ENCODE data around the gene HMG20B. TPM values are rescaled to one million over a fixed set of nuclear protein-coding genes. Genes with fewer than 3 reads are reported as not detected.

Gene HMG20B
- total RNA-seq, 1 experiment from 2014 or later = 115 TPM

DNA sequence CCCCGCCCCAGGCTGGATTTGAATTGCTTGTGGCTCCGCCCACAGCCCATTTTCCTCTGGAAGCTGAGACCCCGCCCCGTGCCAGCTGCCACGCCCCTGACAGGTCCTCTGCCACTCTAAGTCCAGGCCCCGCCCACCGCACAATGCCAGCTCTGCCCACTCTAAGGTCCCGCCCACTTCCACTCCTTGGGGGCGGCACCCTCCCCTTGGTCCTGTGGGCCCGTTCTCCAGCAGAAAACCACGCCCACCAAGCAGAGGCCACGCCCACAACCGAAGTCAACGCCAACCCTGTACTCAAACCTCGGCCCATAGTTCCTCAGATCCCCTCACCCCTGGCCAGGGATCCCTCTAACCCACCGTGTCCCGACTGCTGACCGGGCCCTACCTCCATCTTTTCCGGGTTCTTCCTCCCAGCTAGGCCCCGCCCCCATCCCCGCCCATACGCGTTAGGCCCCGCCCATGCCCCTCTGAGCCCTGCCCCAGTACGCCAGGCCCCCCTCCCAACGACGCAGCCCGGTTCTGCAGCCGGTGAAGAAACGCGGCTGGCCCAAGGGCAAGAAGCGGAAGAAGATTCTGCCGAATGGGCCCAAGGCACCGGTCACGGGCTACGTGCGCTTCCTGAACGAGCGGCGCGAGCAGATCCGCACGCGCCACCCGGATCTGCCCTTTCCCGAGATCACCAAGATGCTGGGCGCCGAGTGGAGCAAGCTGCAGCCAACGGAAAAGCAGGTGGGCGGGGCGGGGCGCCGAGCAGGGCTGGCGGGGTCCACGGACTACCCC is 1.3 kb downstream of the HMG20B start:
- no peaks in the 10 kb centered on the region; the same call in 1 of the 2 replicates for H3F3A ChIP-seq (ENCODE audit: insufficient read depth, low read depth)
- no peaks in the 10 kb centered on the region for H3K36me3 ChIP-seq (ENCODE audit: low read depth)
- H3K4me1 ChIP-seq (replicated peaks; ENCODE audit: insufficient read depth) = peaks cover 6% of the 10 kb centered on the region; the same call in 1 of the 2 replicates
- H3K4me2 ChIP-seq = peak overlapping the region; percentile 79
- intact Hi-C loops (cut with micrococcal nuclease; ENCODE audit: unreplicated experiment) = no loop called here
- H3K4me3 ChIP-seq = peak overlapping the region; percentile 85; the same call in 1 of the 2 replicates
- peak; percentile 83 to 91 for DNase-seq
- POLR2A ChIA-PET (ENCODE audit: unreplicated experiment) = interaction anchor here (0.5 to 0.6 kb wide), 2 partner anchors 16 to 17 kb away, joined by 3 to 9 read pairs; no protein-coding TSS in a partner anchor
- H3K9me3 ChIP-seq (ENCODE audit: insufficient read depth, low read depth) = no peaks in the 10 kb centered on the region
- H4K20me1 ChIP-seq (ENCODE audit: insufficient read depth) = peaks cover 10% of the 10 kb centered on the region
- CTCF ChIA-PET = interaction anchor here (0.5 kb wide), 1 partner anchor 414 kb away, joined by 7 read pairs; no protein-coding TSS in a partner anchor
- no peak overlapping the region for H2AFZ ChIP-seq
- no peak for TF ChIP-seq EZH2 (IDR thresholded peaks at IDR 0.05; ENCODE audit: low read depth)
- TF ChIP-seq, protein P1, sequence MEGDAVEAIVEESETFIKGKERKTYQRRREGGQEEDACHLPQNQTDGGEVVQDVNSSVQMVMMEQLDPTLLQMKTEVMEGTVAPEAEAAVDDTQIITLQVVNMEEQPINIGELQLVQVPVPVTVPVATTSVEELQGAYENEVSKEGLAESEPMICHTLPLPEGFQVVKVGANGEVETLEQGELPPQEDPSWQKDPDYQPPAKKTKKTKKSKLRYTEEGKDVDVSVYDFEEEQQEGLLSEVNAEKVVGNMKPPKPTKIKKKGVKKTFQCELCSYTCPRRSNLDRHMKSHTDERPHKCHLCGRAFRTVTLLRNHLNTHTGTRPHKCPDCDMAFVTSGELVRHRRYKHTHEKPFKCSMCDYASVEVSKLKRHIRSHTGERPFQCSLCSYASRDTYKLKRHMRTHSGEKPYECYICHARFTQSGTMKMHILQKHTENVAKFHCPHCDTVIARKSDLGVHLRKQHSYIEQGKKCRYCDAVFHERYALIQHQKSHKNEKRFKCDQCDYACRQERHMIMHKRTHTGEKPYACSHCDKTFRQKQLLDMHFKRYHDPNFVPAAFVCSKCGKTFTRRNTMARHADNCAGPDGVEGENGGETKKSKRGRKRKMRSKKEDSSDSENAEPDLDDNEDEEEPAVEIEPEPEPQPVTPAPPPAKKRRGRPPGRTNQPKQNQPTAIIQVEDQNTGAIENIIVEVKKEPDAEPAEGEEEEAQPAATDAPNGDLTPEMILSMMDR (conservative IDR thresholded peaks at IDR 0.05) = no peak
- no peaks in the 10 kb centered on the region for H3K27me3 ChIP-seq (ENCODE audit: insufficient read depth, low read depth)
- peaks cover 6% of the 10 kb centered on the region for H3K79me2 ChIP-seq (ENCODE audit: low read depth)
- H3K27ac ChIP-seq = no peak overlapping the region
- BruUV-seq (replicated peaks) = no TSS peak
- H3K9me2 ChIP-seq (ENCODE audit: insufficient read depth) = no peaks in the 10 kb centered on the region

DNA sequence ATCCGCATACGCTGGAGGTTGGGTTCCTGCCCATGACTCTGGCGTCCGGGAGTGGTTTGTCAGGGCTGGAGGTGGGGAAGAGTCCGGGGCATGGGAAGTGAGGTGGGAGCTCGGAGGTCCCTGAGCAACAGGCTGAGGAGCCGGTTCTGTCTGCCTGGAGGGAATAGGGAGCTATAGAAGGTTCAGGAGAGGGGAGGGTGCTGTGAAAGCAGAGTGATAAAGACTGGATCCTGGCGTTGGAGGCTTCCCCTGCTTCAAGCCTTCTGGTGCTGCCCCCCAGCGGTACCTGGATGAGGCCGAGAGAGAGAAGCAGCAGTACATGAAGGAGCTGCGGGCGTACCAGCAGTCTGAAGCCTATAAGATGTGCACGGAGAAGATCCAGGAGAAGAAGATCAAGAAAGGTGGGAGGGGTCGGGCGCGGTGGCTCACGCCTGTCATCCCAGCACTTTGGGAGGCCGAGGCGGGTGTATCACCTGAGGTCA is 2.6 kb downstream of the HMG20B start:
- no TSS peak for BruUV-seq (replicated peaks)
- Histone ChIP-seq H3K4me3 (no peak overlapping the region), H3K27ac (no peak overlapping the region), H3K27me3 (ENCODE audit: insufficient read depth, low read depth) (no peaks in the 10 kb centered on the region), H3K36me3 (ENCODE audit: low read depth) (no peaks in the 10 kb centered on the region), H4K20me1 (ENCODE audit: insufficient read depth) (peaks cover 10% of the 10 kb centered on the region), H3K9me2 (ENCODE audit: insufficient read depth) (no peaks in the 10 kb centered on the region), H3K4me1 (replicated peaks; ENCODE audit: insufficient read depth) (peaks cover 6% of the 10 kb centered on the region; the same call in 1 of the 2 replicates), H3F3A (ENCODE audit: insufficient read depth, low read depth) (peaks cover 8% of the 10 kb centered on the region; the same call in 1 of the 2 replicates), H3K9me3 (ENCODE audit: insufficient read depth, low read depth) (no peaks in the 10 kb centered on the region), H3K4me2 (no peak overlapping the region), H2AFZ (no peak overlapping the region), H3K79me2 (ENCODE audit: low read depth) (peaks cover 6% of the 10 kb centered on the region)
- ChIA-PET POLR2A (ENCODE audit: unreplicated experiment) (no interaction called here), CTCF (interaction anchor here (0.8 kb wide), 1 partner anchor 121 kb away, joined by 3 read pairs; no protein-coding TSS in a partner anchor)
- intact Hi-C loops (cut with micrococcal nuclease; ENCODE audit: unreplicated experiment) = no loop called here
- TF ChIP-seq, protein P1 (conservative IDR thresholded peaks at IDR 0.05) = 0 out of 2 replicates have a peak, but pooled peaks have one; percentile 29
- no peak for TF ChIP-seq EZH2 (IDR thresholded peaks at IDR 0.05; ENCODE audit: low read depth)
- no peak for DNase-seq

DNA sequence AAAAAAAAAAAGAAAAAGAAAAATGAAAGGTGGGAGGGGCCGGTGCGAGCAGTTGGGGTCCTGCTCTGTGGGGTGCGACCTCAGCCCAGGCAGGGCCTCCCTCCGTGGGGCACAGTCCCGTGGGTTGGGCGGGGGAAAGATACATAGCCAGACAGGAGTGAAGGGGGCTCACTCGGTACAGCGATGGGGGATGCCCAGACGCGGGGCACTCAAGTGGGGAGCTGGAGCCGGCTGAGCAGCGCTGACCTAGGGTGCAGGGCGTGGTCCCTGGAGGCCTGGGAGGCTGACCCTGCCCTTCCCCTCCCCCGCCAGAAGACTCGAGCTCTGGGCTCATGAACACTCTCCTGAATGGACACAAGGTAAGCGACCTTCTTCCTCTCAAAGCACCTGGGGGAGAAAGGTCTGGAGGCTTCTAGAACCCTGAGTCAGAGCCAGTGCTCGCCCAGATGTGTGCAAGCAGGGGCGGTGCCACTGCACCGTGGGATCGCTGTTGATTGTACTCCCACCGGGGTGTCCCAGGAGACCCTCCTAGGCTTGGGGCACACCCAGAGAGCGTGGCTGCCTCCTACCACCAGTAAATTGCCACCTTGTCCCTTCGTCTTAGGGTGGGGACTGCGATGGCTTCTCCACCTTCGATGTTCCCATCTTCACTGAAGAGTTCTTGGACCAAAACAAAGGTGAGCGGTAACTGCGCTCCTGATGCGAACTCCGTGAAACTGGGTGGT is 3.4 kb downstream of the HMG20B start:
- no peak overlapping the region for H3K27ac ChIP-seq

More for the DNA sequence above, 3.4 kb downstream of the HMG20B start:
- Histone ChIP-seq H3K36me3 (ENCODE audit: low read depth) (no peaks in the 10 kb centered on the region), H3K4me2 (no peak overlapping the region), H3K79me2 (ENCODE audit: low read depth) (peaks cover 6% of the 10 kb centered on the region), H3K9me3 (ENCODE audit: insufficient read depth, low read depth) (no peaks in the 10 kb centered on the region), H2AFZ (no peak overlapping the region), H4K20me1 (ENCODE audit: insufficient read depth) (peaks cover 10% of the 10 kb centered on the region), H3K4me3 (no peak overlapping the region), H3K9me2 (ENCODE audit: insufficient read depth) (no peaks in the 10 kb centered on the region), H3F3A (ENCODE audit: insufficient read depth, low read depth) (peaks cover 11% of the 10 kb centered on the region; the same call in 1 of the 2 replicates), H3K27me3 (ENCODE audit: insufficient read depth, low read depth) (no peaks in the 10 kb centered on the region), H3K4me1 (replicated peaks; ENCODE audit: insufficient read depth) (peaks cover 6% of the 10 kb centered on the region; the same call in 1 of the 2 replicates)
- intact Hi-C loops (cut with micrococcal nuclease; ENCODE audit: unreplicated experiment) = no loop called here
- TF ChIP-seq, protein P1 (conservative IDR thresholded peaks at IDR 0.05) = no peak
- no peak for TF ChIP-seq EZH2 (IDR thresholded peaks at IDR 0.05; ENCODE audit: low read depth)
- no TSS peak for BruUV-seq (replicated peaks)
- DNase-seq = no peak
- CTCF ChIA-PET = interaction anchor here (0.5 to 0.8 kb wide), 2 partner anchors 120 to 719 kb away, joined by 3 read pairs; no protein-coding TSS in a partner anchor
- POLR2A ChIA-PET (ENCODE audit: unreplicated experiment) = no interaction called here

Data from PC-9 (cell line).